SK-N-MC (cell line): ENCODE data around the gene VAV2.

Experiments
- EZH2 ChIP-seq: fragments of 200-600 bp; sonication (generic); IDR thresholded peaks from one replicate; pipeline ENCODE4 v1.6.1; 2017; ENCODE audit warnings: antibody characterized with exemption
- FOXP2 ChIP-seq: optimal IDR thresholded peaks from 2 replicates; pipeline ENCODE3; 2011; ENCODE audit warnings: mild to moderate bottlenecking, moderate library complexity; ENCODE audit not compliant: insufficient read depth; ENCODE audit errors: extremely low read length, control extremely low read depth
- POLR2AphosphoS5 ChIP-seq: IDR thresholded peaks from 2 replicates; pipeline ENCODE4 v1.6.1; 2012; ENCODE audit warnings: mild to moderate bottlenecking, low read depth, low read length, borderline replicate concordance

DNA sequence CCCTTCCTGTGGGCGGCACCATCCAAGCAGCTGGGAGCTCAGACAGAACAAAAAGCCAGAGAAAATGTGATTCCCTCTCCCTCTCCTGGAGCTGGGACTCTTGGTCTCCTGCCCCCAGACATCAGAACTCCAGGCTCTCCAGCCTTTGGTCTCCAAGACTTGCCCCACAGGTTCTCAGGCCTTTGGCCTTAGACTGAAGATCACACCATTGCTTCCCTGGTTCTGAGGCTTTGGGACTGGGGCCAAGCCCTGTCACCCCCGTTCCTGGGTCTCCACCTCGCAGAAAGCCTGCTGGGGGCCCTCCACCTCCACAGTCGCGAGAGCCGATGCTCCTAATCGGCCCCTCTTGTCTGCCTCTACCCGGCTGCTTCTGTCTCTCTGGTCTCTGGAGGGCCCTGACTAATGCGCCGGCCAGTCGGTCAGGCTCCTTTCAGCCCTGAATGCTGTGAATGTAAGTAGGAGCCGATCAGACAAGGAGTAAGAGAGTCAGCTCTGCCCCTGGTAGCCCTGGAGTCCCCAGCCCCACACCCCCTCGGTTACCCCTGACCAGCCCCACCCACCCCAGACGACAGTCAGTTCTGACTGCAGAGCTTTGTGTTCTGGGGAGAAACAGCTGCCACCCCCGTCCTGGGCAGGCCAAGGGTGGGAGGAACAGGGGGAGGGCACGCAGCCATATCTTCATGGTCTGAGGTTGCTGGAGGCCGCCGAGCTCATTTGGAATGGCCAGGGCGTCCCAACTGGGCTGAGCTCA, 57.5 kb downstream of the VAV2 start:
- no peak for TF ChIP-seq EZH2
- TF ChIP-seq POLR2AphosphoS5, result no peak
- no peak for TF ChIP-seq FOXP2
